GM18907 (cell line): ENCODE data around the gene SLC30A1.

Source experiments
- ATAC-seq: cut with Tn5 transposase; IDR thresholded peaks from one replicate; pipeline ENCODE4 v1.9.1; 2021; ENCODE audit warnings: mild to moderate bottlenecking, moderate library complexity; ENCODE audit not compliant: unreplicated experiment

The SLC30A1 gene

GRCh38 chr1:211524521-211524920, 54.4 kb downstream of the SLC30A1 start:
- no peak for ATAC-seq

- no peak for ATAC-seq
Measured at GRCh38 chr1:211522804-211523203, 56.2 kb downstream of the SLC30A1 start.
